Measurements from ENCODE around the gene TANGO6.

Gene TANGO6

DNA sequence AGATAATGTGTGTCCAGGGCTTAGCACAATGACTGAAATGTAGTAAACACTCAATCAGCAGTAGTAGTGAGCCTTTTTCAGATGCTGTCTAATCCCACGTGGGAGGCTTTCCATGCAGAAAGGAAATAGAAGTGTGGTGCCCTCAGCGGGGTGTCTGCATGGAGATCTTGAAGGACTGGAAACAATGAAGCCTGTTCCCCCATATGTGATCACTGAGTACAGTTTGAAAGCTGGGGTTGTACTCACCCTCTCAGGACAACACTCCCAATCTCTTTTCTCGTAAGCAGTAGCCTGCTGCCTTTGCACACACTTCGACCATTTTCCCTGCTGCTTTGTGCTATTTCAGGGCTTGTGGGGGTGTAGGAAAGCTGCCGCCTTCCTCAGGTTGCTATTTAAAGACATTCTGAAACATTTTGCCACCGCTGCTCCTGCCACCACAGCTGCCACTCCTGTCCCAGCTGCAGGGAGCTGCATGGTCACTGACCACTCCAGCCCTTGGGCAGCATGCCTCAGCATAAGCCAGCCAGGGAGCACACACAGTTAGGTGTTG is 221.5 kb downstream of the TANGO6 start:
- no peak for DNase-seq

DNA sequence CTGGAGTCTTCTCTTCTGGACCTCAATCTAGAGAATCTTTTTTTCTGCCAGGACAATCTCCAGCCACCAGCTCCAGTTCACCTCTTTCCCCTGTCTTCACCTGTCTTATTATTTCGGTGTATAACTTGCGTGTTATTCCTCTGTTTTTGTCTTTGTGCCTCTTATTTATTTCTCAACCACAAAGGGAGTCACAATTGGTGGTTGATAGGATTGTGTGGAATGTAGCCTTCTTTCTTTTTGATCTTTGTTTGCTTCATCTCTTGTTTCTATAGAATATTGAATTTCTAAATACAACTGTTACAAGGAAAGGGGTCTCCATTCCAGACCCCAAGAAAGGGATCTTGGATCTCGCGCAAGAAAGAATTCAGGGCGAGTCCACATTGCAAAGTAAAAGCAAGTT is 226.2 kb downstream of the TANGO6 start:
- no peak for DNase-seq

DNA sequence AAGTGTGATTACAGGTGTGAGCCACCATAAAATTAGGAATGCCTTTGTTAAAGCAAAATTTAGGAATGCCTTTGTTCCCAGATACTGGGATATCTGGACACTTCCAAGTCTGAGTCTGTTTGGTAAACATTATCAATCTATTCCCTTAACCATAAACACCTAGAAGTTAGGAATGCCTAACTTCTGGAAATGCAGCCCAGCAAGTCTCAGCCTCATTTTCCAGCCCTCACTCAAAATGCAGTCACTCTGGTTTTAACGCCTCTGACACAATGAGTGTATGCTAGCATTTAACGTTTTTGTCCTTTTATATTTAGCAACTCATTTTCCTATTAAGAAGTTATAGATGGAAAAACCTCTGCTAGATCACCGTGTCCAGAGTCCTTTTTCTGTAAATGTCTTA is 227.7 kb downstream of the TANGO6 start:
- DNase-seq, result no peak

DNA sequence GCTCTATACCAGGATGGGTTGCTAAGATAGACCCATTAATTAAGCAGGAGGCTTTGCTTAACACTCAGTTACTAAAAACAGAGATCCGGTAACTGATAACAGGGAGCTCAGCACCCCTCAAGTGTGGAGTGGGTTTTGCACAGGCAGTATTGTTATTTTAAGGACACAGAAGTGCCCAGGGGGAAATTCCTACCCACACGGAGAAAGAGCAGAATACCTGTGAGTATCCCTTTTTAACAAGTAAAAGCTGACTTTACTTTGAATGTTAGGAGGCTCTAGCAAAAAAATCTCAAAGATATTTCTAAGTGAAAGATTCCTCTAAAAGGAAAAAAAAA is 229.3 kb downstream of the TANGO6 start:
- no peak for DNase-seq

DNA sequence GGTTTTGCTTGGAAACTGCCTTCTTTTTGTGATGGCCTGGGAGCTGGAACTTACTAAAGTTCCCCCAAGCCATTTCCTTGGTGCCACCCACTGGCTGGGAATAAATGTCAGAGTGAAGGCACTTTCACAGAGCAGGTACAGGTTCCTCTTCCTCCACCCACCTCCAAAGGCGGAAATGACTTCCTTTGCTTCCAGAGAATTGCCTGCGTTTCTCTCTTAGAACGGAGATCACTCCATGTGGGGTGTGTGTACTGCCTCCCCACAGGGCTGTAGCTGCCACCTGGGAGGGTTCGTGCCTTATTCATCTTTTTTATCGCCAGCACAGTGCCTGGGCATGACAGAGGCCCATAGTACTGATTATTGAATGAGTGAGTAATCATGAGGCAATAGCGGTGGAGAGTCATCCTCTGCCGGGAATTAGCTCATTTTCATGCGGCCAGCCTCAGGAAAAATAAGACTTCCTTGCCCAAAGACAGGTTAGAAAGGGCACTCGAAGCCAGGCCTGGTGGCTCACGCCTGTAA is 229.9 kb downstream of the TANGO6 start:
- DNase-seq, result no peak

DNA sequence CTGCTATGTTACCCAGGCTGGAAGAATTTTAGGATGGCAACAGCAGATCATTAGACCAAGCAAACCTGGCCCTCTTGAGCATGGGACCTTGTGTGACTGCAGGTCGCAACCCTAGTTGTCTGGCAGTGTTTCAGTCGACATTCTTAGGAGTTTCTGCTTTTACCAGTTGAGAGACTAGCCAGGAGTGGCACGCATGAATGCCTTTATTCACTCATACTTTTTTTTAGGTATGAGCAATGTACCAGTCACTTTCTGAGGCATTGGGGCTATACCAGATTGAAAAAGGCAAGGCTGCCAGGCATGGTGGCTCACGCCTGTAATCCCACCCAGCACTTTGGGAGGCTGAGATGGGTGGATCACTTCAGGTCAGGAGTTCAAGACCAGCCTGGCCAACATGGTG is 233.9 kb downstream of the TANGO6 start:
- no peak for DNase-seq

DNA sequence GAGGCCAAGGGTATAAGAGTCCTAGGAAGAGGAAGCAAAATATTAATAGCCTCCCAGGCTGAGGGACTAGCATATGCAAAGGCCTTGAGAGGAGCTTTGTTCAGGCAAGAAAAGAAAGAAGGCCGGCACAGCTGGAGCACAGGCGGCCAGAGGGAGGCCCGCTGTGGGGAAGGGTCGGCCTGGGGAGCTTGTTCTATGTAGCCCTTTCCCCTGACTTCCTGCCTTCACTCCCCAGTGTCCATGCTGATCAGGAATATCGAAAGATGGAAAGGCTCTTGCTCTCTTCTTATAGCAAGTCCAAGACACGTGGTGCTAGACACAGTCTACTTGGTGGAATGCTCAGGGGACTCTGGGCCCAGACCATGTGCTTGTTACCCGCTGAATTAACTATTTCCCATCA is 234.7 kb downstream of the TANGO6 start:
- DNase-seq, result no peak

DNA sequence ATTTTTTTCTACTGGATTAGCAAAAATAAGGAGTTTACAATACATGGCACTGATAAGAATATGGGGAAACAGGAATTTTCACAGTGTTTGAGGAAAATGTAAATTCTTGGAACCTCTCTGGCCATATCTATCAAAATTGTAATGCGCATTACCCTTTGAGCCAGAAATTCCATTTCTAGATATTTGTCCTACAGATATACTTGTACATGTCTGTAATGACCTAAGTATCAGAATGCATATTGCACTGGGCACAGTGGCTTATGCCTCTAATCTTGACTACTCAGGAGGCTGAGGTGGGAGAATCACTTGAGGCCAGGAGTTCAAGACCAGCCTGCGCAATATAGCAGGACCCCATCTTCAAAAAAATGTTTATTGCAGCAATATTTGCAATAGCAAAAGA is 236.4 kb downstream of the TANGO6 start:
- DNase-seq, result no peak

DNA sequence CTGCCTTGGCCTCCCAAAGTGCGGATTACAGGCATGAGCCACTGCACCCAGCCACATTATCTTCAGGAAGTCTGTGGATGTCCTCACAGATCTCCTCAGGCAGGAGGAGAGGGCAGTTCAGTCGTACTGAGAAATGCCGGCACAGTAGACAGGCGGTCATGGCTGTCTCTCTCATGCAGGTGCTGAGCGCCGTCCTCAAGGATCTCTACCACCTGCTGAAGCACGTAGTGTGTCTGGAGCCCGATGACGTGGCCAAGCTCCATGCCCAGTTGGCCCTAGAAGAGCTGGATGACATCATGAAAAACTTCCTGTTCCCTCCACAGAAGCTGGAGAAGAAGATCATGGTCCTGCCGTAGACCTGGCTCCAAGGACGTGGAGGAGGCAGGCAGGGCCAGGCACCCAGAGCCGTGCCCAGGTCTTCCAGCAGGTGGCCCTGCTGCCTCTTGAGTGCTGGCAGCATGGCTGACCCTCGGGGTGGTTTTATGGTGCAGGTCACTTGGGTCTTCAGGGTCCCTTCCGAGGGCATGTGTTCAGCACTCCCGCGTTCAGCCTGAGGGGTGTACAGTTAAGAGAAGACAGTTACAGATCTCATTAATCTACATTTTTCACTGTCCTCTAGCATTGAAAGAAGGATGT is 240.1 kb downstream of the TANGO6 start:
- DNase-seq, result no peak

DNA sequence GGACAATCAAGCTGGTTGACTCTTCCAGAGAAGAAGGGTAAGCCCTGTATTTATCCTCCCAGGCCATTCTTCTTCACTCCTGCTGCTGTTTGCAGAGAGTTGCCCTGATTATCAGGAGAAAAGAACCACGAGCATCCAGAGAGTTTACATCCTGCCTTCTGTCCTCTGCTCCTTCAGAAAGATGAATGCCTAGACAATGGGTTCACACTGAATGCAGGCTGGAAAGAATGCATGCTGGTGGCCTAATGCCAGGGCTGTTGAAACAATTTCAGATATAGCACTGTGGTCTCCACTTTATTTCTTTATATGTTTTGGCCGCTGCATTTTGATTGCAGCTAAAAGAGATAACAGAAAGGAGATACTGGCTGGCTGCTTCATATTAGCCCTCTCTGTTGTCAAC is 241.0 kb downstream of the TANGO6 start:
- no peak for DNase-seq

DNA sequence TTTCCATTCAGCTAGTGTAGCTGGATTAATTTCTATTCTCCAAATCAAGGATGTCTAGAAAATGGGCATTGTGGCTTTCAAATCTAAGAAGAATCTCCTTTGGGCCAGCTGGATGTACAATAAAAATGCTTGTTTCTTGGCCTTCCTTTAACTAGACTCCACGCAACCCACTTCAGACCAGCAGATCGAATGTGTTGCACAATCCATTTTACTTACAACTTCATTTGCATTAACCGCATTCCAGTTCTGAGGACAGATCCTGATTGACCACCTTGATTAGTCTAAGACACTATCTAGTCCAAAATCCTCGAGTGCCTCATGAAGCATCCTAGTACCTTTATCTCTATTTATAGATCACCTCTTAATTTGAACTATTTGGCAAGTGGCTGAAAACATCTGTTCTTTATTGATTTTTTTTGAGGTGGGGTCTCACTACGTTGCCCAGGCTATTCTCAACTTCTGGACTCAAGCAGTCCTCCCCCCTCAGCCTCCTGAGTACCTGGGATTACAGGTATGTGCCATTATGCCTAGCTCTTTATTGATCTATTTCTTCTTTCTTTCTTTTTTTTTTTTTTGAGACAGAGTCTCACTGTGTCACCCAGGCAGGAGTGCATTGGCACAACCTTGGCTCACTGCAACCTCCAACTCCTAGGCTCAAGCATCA is 241.8 kb downstream of the TANGO6 start:
- no peak for DNase-seq

DNA sequence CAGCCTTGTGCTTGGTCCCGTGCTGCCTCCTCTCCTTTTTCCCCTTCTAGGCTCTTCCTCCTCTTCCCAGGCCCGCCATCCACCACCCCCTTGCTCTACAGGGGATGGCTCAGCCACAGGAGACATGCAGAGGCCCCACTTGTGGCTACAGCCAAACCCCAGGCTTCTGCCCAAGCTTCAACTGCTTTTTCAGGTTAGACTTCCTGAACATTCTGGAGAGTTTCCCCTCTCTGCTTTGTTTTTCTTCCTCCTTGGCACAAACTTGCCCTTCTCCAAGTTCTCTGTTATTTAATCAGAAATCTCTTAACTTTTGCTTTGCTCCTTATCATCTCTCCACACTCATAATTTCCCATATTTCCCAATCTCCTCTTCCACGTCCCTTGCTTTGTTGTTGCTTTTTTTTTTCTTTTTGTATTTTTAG is 243.8 kb downstream of the TANGO6 start:
- no peak for DNase-seq

DNA sequence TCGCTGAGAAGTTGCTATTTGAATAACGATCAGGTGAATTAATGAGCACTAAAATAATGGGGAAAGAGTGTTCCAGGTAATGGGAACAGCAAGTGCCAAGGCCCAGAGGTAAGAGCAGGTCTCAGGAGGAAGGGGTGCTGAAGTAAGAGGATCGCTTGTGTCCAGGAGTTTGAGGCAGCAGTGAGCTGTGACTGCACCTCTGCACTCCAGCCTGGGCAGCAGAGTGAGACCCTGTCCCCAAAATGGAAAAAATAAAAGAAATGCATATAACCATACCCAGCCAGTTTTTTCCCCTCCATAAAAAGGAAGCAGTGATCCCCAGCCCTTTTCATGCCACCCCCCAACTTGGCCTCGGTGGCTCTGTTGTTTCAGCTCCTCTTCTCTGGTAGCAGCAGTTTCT is 245.4 kb downstream of the TANGO6 start:
- no peak for DNase-seq

DNA sequence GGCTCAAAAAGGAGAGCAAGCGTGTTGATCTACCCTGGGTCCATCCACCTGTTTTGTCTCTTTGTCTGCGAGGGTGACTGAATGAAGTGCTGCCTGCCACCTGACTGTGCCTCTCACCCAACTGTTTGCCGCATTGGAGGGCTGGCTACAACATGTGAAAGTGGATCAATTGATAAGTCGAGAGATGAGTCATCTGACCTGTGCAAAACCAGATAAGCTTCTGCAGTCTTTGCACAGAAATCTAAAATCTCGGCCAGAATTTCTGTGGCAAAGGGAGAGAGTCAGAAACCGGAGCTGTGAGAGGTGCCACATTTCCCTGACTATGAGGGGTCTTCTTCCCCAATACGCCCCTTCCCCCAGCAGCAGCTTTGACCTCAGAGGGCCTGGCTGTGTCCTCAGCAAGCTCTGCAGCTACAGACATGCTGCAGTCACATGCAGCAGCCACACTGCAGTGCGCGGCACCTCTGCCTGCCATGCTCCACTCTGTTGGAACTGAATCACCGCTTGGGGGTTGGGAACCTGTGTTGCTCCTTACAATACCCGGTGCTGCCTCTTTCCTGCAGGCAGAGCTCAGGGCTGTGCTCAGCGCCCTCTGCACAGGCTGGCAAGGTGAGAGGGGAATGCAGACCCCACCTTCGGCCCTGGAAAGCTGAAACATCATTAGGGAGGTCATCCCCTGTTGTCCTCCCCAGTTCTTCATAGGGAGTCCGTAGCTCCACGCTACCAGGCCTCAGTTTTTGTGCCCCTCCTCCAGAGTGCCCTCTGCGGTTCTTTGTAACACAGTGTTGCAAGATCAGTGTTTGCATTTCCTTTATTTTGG is 246.0 kb downstream of the TANGO6 start:
- peak; percentile 70 for DNase-seq

DNA sequence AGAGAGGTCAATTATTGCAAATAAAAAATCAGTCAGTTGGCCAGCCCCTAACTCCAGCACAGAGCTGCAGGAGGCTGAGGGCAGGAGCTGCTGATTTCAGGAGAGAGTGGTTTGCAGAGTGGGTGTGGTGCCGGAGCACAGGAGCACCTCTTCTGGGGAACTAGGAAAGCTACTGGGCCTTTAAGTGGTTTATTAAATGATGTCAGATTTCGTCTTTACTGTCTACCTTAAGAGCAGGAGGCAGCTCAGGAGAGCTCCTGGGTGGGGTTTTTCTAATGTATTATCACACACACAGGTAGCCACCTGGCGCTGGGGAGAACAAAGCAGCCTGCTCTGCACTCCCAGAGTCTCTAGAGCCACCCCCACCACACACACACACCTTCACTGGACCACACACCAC is 250.6 kb downstream of the TANGO6 start:
- DNase-seq, result no peak

DNA sequence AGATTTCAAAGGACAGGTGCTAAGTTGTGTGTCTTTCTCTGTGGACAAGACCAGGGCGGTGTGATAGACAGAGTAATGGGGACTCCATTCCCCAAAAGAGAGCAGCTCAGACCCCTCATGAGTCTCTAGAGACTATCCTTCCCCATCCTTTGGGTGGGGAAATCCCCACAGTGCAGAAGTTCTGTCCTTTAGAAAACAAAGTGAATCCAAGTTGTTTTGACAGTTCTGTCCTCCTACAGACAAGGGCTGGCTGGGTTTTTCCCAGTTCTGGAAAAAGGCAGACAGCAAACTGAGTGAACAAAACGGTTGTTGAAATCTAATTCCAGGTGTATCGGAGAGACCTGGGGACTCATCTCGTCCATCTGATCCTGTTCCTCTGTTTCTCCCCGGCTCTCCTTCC is 251.2 kb downstream of the TANGO6 start:
- DNase-seq, result no peak

DNA sequence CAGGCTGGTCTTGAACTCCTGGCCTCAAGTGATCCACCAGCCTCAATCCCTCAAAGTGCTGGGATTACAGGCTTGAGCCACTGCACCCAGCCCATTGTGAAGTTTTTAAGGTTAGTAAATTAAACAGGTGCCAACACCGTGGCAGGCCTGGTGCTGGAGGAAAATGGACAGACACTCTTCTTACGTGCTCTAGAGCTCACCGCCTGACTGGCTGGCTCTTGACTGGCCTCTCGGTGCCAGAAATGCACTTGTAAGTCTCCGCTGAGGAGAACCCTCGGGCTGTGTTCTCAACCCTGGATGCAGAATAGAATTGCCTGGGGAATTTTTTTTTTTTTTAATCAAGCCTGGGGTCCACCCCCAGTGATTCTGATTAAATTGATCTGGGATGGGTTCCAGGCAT is 251.9 kb downstream of the TANGO6 start:
- no peak for DNase-seq

DNA sequence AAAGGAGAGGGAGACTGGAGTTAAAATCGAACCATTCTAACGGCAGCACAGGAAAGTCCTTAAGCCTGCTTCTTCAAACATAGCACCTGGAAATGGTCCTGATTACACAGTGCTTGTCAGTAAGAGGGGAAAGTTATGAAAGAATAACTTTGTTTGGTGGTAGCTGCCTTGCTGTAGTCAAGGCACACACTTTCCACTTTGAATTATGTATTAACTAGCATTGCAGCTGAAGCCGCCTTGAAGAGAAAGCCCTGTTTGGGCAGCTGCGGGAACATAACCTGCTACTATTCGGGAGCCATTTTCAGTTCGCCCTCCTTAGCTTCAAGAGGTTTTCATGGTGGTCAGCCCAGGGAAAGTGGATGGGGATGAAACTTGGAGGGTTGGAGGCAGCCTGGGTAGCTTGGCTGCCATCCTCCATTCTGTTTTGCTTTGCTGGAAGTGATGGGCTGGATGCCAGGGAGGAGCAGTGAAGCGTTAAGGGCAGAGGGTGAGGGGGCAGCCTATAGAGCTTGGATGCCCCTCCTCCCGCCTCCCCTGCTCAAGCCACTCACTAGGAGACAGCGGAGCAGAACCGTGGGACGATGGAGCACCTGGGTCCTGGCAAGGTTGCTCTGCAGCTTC is 256.9 kb downstream of the TANGO6 start:
- DNase-seq, result no peak

DNA sequence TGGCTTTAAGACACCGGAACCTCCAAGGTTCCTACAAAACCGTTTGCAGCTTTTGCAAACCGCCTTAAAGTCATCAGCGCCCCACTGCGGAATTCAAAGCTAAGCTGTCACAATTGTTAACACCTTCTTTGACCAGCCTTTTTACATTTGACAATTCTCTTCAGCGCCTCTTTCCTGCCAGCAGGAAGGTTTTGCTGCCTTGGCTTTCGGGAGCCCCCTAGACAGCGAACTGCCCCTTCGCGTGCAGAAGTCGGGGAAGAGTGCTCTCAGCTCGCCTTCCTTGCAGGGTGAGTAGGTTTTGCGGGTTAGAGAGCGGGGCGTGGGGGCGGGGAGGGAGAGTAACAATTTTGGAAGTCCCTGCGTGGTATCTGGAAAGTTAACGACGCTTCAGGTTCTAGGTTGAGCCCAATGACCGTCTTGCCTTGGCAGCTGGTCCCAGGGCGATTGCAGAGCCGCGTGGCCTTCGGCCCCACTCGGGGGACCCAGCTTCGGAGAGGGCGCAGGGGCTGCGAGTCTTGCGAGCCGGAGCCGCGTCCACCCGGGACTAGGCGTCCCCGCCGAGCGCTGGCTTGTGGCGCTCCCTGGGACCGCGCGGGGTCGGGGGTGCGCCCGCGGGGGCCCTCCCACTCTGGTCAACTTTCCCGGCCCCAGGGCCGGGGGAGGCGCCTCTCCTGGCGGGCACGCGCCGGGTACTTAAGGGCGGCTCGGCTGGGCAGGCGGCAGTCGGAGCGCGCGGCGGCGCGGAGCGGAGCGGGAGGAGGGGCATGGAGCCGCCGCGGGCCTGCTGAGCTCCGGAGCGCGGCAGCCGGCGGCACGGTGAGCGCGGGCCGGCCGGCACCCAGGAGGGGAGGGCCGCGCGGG is 262.4 kb downstream of the TANGO6 start, which contains the start of gene HAS3:
HAS3 (plus strand) TSS at position 153 of the 861 bp plus-strand sequence. CDS start 3,743 bp downstream, outside the sequence.
- peak; percentile 69 for DNase-seq

DNA sequence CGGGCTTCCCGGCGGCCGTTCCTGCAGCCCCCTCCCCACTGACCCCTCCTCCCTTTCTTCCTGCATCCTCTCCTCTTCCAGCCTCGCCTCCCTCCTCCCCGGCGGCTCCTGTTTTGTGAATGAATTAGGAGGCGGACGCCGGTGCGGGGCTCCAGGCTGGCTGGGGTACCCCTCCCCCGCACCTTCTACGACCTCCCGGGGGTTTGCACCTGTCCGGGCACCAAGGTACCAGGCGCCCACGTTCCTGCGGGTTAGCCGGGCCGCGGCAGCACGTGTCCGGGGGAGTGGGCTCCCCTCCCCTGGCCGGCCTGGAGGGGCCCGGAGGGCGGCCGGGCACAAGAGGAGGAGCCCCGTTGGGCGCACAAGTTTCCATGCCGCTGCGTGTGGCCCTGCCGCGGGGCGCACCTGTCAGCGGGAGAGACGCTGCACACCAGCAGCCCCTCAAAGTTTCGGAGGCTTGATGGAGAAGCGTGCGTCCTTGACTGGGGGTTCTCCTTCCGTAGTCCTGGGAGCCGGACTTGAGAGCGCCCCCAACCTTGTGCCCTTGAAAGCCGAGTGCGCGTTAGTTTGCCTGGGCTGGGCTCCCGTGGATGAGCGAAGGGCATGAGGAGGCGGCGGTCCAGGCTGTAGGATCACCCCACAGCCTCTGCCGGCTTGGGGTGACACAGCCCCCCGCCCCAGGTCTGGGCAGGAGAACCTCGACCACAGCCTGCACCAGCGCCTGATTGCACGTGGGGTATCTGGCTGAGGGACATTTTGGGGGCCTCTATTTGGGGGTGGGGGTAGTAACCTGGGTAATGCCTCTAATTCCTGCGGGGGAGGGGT is 263.4 kb downstream of the TANGO6 start:
- no peak for DNase-seq

DNA sequence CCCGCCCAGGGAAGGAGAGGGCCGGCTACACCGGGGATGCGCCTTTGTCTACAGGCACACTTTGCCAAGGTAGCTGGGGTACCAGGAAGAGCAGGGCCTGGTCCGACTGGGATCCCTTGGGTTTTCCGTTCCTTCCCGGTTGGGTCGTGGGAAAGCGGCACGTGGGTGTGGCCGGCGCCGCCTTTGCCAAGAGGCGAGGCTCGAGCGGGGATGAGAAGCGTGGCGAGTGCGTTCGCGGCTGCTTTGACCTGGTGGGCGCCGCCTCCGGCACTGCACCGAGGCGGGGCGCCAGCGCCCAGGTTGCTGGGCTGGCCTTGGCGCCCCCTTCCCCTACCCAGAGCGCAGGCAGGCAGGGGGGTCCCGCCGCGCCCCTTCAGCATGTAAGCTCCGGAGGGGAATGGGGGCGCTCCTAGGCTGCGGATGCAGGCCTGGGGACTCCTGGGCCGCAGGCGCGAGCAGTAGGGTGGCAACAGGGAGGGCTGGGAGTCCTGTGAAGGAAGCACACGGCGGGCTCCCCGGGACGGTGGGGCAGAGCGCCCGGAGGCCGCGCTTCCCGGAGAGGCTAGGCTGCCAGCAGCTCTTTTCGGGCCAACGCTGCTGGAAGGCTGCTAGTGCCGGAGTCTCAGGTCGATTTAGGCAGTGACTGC is 264.1 kb downstream of the TANGO6 start:
- no peak for DNase-seq
